WTC11 (cell line): ENCODE measurements around the gene STK32B. TPM values are rescaled to one million over a fixed set of nuclear protein-coding genes. Genes with fewer than 3 reads are reported as not detected.

Experiments
- ATAC-seq: fragments of 200-7000 bp; cut with Tn5 transposase; 2 replicates; pipeline ENCODE4 v1.10.0; 2021; ENCODE audit warnings: mild to moderate bottlenecking, moderate library complexity
- CTCF ChIA-PET: fragments of 300-600 bp; sonication (Branson Sonifier 250); formaldehyde crosslinking; loops from one replicate; lab custom pipeline; 2021; ENCODE audit warnings: antibody characterized with exemption; lab: Charles Lee
- POLR2A ChIA-PET: fragments of 350-600 bp; sonication (Branson Sonifier 250); formaldehyde crosslinking; loops from one replicate; lab custom pipeline; 2021; ENCODE audit warnings: antibody characterized with exemption; lab: Charles Lee
- DNase-seq: peaks from one replicate; pipeline ENCODE4 v3.0.0; 2021; ENCODE audit warnings: low spot score
- H3K27ac Mint-ChIP-seq: 2 replicates; pipeline ENCODE4 v1.8.0; 2021; ENCODE audit warnings: mixed read lengths
- H3K27me3 Mint-ChIP-seq: 2 replicates; pipeline ENCODE4 v1.8.0; 2021; ENCODE audit warnings: low read depth, mild to moderate bottlenecking, moderate library complexity, mixed read lengths
- H3K36me3 Mint-ChIP-seq: 2 replicates; pipeline ENCODE4 v1.8.0; 2021; ENCODE audit warnings: mixed read lengths
- H3K4me1 Mint-ChIP-seq: 2 replicates; pipeline ENCODE4 v1.8.0; 2022; ENCODE audit warnings: mixed read lengths
- H3K4me3 Mint-ChIP-seq: 2 replicates; pipeline ENCODE4 v1.8.0; 2021; ENCODE audit warnings: mild to moderate bottlenecking, moderate library complexity, mixed read lengths
- H3K9me3 Mint-ChIP-seq: 2 replicates; pipeline ENCODE4 v1.8.0; 2021; ENCODE audit warnings: mixed read lengths
- ETV6 ChIP-seq: sonication (generic); formaldehyde crosslinking; IDR thresholded peaks from 2 replicates; pipeline ENCODE4 v1.8.1; 2022; ENCODE audit warnings: mild to moderate bottlenecking, missing genetic modification reagents
- FOXJ3 ChIP-seq: sonication (generic); formaldehyde crosslinking; IDR thresholded peaks from 2 replicates; pipeline ENCODE4 v1.9.0; 2021; ENCODE audit warnings: missing genetic modification reagents, mild to moderate bottlenecking, borderline replicate concordance
- HMGA2 ChIP-seq: fragments of 250-450 bp; sonication (Bioruptor Pico); IDR thresholded peaks from 2 replicates; pipeline ENCODE4 v1.4.0; 2021; ENCODE audit warnings: mild to moderate bottlenecking, moderate library complexity
- JAZF1 ChIP-seq: fragments of 250-450 bp; sonication (Bioruptor Pico); IDR thresholded peaks from 2 replicates; pipeline ENCODE4 v1.9.0; 2021; ENCODE audit warnings: moderate library complexity, mild to moderate bottlenecking, inconsistent platforms
- NFYB ChIP-seq: sonication (generic); formaldehyde crosslinking; conservative IDR thresholded peaks from 2 replicates; pipeline ENCODE4 v1.8.0; 2022; ENCODE audit warnings: low read depth, missing genetic modification reagents
- TCF7 ChIP-seq: sonication (generic); formaldehyde crosslinking; IDR thresholded peaks from 2 replicates; pipeline ENCODE4 v1.8.0; 2022; ENCODE audit warnings: mild to moderate bottlenecking, low read depth, missing genetic modification reagents, moderate library complexity
- ZNF138 ChIP-seq: sonication (generic); formaldehyde crosslinking; conservative IDR thresholded peaks from 2 replicates; pipeline ENCODE4 v1.8.1; 2022; ENCODE audit warnings: mild to moderate bottlenecking, moderate library complexity, missing genetic modification reagents
- ZNF263 ChIP-seq: sonication (generic); formaldehyde crosslinking; IDR thresholded peaks from 2 replicates; pipeline ENCODE4 v1.8.1; 2022; ENCODE audit warnings: low read depth, mild to moderate bottlenecking, moderate library complexity, missing genetic modification reagents
- total RNA-seq: library from RNA; stranded (reverse); gene quantifications from 3 replicates; pipeline ENCODE4 v1.2.3, GENCODE V29; 2021
- TF ChIP-seq, protein P1 (sequence below): sonication (generic); formaldehyde crosslinking; IDR thresholded peaks from 2 replicates; pipeline ENCODE4 v1.8.0; 2023; ENCODE audit warnings: missing genetic modification reagents, mild to moderate bottlenecking, borderline replicate concordance
- TF ChIP-seq, protein P2 (sequence below): sonication (generic); formaldehyde crosslinking; IDR thresholded peaks from 2 replicates; pipeline ENCODE4 v1.8.0; 2022; ENCODE audit warnings: missing genetic modification reagents
- TF ChIP-seq, protein P3 (sequence below): fragments of 250-450 bp; sonication (Bioruptor Pico); IDR thresholded peaks from 2 replicates; pipeline ENCODE4 v1.9.0; 2021; ENCODE audit warnings: moderate library complexity, mild to moderate bottlenecking, inconsistent platforms, borderline replicate concordance
- TF ChIP-seq, protein P4 (sequence below): sonication (generic); formaldehyde crosslinking; IDR thresholded peaks from 2 replicates; pipeline ENCODE4 v1.8.1; 2023; ENCODE audit warnings: mild to moderate bottlenecking, missing genetic modification reagents, borderline replicate concordance
- TF ChIP-seq, protein P5 (sequence below): sonication (generic); formaldehyde crosslinking; IDR thresholded peaks from 2 replicates; pipeline ENCODE4 v1.8.0; 2022; ENCODE audit warnings: mild to moderate bottlenecking, missing genetic modification reagents
- TF ChIP-seq, protein P6 (sequence below): sonication (generic); formaldehyde crosslinking; IDR thresholded peaks from 2 replicates; pipeline ENCODE4 v1.8.0; 2022; ENCODE audit warnings: mild to moderate bottlenecking, missing genetic modification reagents
- TF ChIP-seq, protein P7 (sequence below): fragments of 250-450 bp; sonication (Bioruptor Pico); IDR thresholded peaks from 2 replicates; pipeline ENCODE4 v1.9.0; 2021; ENCODE audit warnings: mild to moderate bottlenecking
- TF ChIP-seq, protein P8 (sequence below): fragments of 250-450 bp; sonication (Bioruptor Pico); IDR thresholded peaks from 2 replicates; pipeline ENCODE4 v2.1.2; 2022; ENCODE audit warnings: mild to moderate bottlenecking, moderate library complexity

Gene STK32B
- total RNA-seq, 1 experiment from 2014 or later = 1.9 TPM

DNA sequence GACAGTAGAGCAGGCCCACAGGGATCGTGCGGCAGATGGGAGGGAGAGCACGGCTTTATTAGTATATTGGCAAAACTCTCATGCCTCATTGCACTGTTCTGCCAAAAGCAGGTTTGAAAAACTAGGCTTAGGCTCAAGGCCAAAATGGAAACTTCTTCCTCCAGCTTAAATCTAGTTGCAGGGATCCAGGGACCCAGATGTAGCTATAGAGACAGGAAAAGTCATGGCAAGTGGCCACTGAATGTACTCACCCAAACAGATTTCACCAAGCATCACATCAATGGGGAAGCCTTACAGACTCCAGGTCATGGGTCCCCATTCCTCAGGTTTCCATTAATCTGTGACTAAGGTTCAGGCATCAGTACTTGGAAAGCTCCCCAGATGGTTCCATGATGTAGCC lies 149.2 kb downstream of the STK32B start (continued):
- TF ChIP-seq, protein P1, sequence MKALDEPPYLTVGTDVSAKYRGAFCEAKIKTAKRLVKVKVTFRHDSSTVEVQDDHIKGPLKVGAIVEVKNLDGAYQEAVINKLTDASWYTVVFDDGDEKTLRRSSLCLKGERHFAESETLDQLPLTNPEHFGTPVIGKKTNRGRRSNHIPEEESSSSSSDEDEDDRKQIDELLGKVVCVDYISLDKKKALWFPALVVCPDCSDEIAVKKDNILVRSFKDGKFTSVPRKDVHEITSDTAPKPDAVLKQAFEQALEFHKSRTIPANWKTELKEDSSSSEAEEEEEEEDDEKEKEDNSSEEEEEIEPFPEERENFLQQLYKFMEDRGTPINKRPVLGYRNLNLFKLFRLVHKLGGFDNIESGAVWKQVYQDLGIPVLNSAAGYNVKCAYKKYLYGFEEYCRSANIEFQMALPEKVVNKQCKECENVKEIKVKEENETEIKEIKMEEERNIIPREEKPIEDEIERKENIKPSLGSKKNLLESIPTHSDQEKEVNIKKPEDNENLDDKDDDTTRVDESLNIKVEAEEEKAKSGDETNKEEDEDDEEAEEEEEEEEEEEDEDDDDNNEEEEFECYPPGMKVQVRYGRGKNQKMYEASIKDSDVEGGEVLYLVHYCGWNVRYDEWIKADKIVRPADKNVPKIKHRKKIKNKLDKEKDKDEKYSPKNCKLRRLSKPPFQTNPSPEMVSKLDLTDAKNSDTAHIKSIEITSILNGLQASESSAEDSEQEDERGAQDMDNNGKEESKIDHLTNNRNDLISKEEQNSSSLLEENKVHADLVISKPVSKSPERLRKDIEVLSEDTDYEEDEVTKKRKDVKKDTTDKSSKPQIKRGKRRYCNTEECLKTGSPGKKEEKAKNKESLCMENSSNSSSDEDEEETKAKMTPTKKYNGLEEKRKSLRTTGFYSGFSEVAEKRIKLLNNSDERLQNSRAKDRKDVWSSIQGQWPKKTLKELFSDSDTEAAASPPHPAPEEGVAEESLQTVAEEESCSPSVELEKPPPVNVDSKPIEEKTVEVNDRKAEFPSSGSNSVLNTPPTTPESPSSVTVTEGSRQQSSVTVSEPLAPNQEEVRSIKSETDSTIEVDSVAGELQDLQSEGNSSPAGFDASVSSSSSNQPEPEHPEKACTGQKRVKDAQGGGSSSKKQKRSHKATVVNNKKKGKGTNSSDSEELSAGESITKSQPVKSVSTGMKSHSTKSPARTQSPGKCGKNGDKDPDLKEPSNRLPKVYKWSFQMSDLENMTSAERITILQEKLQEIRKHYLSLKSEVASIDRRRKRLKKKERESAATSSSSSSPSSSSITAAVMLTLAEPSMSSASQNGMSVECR (CRISPR knock-in tag) = no peak
- TF ChIP-seq JAZF1 (CRISPR knock-in tag) (no peak), HMGA2 (CRISPR knock-in tag) (no peak), ZNF138 (CRISPR knock-in tag) (no peak), NFYB (CRISPR knock-in tag) (no peak), ETV6 (CRISPR knock-in tag) (no peak)
- TF ChIP-seq, protein P2, sequence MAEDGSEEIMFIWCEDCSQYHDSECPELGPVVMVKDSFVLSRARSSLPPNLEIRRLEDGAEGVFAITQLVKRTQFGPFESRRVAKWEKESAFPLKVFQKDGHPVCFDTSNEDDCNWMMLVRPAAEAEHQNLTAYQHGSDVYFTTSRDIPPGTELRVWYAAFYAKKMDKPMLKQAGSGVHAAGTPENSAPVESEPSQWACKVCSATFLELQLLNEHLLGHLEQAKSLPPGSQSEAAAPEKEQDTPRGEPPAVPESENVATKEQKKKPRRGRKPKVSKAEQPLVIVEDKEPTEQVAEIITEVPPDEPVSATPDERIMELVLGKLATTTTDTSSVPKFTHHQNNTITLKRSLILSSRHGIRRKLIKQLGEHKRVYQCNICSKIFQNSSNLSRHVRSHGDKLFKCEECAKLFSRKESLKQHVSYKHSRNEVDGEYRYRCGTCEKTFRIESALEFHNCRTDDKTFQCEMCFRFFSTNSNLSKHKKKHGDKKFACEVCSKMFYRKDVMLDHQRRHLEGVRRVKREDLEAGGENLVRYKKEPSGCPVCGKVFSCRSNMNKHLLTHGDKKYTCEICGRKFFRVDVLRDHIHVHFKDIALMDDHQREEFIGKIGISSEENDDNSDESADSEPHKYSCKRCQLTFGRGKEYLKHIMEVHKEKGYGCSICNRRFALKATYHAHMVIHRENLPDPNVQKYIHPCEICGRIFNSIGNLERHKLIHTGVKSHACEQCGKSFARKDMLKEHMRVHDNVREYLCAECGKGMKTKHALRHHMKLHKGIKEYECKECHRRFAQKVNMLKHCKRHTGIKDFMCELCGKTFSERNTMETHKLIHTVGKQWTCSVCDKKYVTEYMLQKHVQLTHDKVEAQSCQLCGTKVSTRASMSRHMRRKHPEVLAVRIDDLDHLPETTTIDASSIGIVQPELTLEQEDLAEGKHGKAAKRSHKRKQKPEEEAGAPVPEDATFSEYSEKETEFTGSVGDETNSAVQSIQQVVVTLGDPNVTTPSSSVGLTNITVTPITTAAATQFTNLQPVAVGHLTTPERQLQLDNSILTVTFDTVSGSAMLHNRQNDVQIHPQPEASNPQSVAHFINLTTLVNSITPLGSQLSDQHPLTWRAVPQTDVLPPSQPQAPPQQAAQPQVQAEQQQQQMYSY (CRISPR knock-in tag) = no peak
- TF ChIP-seq, protein P3, sequence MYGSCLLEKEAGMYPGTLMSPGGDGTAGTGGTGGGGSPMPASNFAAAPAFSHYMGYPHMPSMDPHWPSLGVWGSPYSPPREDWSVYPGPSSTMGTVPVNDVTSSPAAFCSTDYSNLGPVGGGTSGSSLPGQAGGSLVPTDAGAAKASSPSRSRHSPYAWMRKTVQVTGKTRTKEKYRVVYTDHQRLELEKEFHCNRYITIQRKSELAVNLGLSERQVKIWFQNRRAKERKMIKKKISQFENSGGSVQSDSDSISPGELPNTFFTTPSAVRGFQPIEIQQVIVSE = no peak

DNA sequence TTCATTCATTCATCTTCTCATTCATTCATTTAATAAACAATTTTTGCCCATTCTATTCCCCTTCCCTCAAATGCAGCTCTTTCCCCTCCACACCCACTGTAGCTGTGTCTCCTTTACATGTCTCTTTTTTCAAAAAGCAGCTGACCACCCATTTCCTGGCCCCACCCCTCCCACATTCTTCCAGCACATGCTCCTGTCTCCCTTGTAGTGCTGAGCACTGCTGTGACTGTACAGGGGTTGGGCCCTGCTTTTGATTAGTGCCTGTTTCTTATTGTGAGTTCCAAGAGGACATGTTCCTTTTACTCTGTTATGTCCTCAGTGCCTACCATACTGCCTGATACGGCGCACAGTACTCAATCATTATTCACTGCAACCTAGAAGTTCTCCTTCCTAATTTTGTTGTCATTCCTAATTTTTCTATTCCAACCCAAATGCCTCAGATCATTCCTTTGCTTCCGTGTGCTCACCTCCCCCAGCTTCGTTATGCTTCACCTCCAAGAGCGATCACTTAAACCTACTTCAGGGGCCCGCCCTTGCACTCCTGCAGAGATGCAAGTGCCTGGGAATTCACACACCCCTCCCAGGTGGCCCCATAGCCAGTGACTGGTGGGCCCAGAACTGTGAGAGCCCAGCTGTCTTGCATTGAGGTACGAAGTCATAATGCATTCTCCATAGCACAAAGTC lies 152.2 kb downstream of the STK32B start:
- ChIA-PET POLR2A (no interaction called here), CTCF (no interaction called here)
- peaks cover 59% of the 10 kb centered on the region for H3K9me3 Mint-ChIP-seq
- H3K27me3 Mint-ChIP-seq = peaks cover 25% of the 10 kb centered on the region
- H3K4me3 Mint-ChIP-seq = no peak overlapping the region
- peak; percentile 16; the same call in 1 of the 2 replicates for ATAC-seq
- H3K36me3 Mint-ChIP-seq = peaks cover 36% of the 10 kb centered on the region
- no peak for DNase-seq
- peaks cover 70% of the 10 kb centered on the region for H3K4me1 Mint-ChIP-seq
- H3K27ac Mint-ChIP-seq = 0 out of 2 replicates have a peak overlapping the region, but pooled peaks have one; percentile 1
- TF ChIP-seq TCF7 (CRISPR knock-in tag) (no peak), ZNF263 (no peak), FOXJ3 (CRISPR knock-in tag) (no peak)
- TF ChIP-seq, protein P4, sequence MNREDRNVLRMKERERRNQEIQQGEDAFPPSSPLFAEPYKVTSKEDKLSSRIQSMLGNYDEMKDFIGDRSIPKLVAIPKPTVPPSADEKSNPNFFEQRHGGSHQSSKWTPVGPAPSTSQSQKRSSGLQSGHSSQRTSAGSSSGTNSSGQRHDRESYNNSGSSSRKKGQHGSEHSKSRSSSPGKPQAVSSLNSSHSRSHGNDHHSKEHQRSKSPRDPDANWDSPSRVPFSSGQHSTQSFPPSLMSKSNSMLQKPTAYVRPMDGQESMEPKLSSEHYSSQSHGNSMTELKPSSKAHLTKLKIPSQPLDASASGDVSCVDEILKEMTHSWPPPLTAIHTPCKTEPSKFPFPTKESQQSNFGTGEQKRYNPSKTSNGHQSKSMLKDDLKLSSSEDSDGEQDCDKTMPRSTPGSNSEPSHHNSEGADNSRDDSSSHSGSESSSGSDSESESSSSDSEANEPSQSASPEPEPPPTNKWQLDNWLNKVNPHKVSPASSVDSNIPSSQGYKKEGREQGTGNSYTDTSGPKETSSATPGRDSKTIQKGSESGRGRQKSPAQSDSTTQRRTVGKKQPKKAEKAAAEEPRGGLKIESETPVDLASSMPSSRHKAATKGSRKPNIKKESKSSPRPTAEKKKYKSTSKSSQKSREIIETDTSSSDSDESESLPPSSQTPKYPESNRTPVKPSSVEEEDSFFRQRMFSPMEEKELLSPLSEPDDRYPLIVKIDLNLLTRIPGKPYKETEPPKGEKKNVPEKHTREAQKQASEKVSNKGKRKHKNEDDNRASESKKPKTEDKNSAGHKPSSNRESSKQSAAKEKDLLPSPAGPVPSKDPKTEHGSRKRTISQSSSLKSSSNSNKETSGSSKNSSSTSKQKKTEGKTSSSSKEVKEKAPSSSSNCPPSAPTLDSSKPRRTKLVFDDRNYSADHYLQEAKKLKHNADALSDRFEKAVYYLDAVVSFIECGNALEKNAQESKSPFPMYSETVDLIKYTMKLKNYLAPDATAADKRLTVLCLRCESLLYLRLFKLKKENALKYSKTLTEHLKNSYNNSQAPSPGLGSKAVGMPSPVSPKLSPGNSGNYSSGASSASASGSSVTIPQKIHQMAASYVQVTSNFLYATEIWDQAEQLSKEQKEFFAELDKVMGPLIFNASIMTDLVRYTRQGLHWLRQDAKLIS (CRISPR knock-in tag) = no peak
- TF ChIP-seq, protein P5, sequence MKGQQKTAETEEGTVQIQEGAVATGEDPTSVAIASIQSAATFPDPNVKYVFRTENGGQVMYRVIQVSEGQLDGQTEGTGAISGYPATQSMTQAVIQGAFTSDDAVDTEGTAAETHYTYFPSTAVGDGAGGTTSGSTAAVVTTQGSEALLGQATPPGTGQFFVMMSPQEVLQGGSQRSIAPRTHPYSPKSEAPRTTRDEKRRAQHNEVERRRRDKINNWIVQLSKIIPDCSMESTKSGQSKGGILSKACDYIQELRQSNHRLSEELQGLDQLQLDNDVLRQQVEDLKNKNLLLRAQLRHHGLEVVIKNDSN (CRISPR knock-in tag) = no peak
- TF ChIP-seq, protein P6, sequence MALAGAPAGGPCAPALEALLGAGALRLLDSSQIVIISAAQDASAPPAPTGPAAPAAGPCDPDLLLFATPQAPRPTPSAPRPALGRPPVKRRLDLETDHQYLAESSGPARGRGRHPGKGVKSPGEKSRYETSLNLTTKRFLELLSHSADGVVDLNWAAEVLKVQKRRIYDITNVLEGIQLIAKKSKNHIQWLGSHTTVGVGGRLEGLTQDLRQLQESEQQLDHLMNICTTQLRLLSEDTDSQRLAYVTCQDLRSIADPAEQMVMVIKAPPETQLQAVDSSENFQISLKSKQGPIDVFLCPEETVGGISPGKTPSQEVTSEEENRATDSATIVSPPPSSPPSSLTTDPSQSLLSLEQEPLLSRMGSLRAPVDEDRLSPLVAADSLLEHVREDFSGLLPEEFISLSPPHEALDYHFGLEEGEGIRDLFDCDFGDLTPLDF (CRISPR knock-in tag) = no peak
- TF ChIP-seq, protein P7, sequence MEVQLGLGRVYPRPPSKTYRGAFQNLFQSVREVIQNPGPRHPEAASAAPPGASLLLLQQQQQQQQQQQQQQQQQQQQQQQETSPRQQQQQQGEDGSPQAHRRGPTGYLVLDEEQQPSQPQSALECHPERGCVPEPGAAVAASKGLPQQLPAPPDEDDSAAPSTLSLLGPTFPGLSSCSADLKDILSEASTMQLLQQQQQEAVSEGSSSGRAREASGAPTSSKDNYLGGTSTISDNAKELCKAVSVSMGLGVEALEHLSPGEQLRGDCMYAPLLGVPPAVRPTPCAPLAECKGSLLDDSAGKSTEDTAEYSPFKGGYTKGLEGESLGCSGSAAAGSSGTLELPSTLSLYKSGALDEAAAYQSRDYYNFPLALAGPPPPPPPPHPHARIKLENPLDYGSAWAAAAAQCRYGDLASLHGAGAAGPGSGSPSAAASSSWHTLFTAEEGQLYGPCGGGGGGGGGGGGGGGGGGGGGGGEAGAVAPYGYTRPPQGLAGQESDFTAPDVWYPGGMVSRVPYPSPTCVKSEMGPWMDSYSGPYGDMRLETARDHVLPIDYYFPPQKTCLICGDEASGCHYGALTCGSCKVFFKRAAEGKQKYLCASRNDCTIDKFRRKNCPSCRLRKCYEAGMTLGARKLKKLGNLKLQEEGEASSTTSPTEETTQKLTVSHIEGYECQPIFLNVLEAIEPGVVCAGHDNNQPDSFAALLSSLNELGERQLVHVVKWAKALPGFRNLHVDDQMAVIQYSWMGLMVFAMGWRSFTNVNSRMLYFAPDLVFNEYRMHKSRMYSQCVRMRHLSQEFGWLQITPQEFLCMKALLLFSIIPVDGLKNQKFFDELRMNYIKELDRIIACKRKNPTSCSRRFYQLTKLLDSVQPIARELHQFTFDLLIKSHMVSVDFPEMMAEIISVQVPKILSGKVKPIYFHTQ = no peak
- TF ChIP-seq, protein P8, sequence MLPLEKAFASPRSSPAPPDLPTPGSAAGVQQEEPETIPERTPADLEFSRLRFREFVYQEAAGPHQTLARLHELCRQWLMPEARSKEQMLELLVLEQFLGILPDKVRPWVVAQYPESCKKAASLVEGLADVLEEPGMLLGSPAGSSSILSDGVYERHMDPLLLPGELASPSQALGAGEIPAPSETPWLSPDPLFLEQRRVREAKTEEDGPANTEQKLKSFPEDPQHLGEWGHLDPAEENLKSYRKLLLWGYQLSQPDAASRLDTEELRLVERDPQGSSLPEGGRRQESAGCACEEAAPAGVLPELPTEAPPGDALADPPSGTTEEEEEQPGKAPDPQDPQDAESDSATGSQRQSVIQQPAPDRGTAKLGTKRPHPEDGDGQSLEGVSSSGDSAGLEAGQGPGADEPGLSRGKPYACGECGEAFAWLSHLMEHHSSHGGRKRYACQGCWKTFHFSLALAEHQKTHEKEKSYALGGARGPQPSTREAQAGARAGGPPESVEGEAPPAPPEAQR (CRISPR knock-in tag) = no peak
